K562 (cell line): Measurements from ENCODE around the gene FAM149B1. TPM values are rescaled to one million over a fixed set of nuclear protein-coding genes. Genes with fewer than 3 reads are reported as not detected.

Experiments
- DNMT1 ChIP-seq: fragments of 450-650 bp; IDR thresholded peaks from 2 replicates; pipeline ENCODE4 v1.6.1; 2016; ENCODE audit warnings: antibody characterized with exemption, mild to moderate bottlenecking
- FOXJ2 ChIP-seq: fragments of 200-800 bp; sonication (Bioruptor generic); IDR thresholded peaks from 2 replicates; pipeline ENCODE4 v1.6.1; 2016; ENCODE audit warnings: missing genetic modification characterization, missing compliant biosample characterization
- NFE2 ChIP-seq: IDR thresholded peaks from 2 replicates; pipeline ENCODE4 v1.6.1; 2014; ENCODE audit warnings: antibody characterized with exemption, low read depth
- POLR2B ChIP-seq: fragments of 450-650 bp; IDR thresholded peaks from 2 replicates; pipeline ENCODE4 v1.6.1; 2018; ENCODE audit warnings: low read depth; ENCODE audit not compliant: partially characterized antibody
- RB1 ChIP-seq: fragments of 450-650 bp; IDR thresholded peaks from 2 replicates; pipeline ENCODE4 v1.6.1; 2017; ENCODE audit warnings: low read depth, mild to moderate bottlenecking
- SIN3A ChIP-seq, 2 experiments: fragments of 150-350 bp in 1 of 2; IDR thresholded peaks; 2 replicates each; pipeline ENCODE4 v1.6.1; 2011 to 2016; ENCODE audit warnings: borderline replicate concordance in 2 of 2, low read depth in 2 of 2, low read length in 2 of 2, mild to moderate bottlenecking in 2 of 2, moderate library complexity in 2 of 2; ENCODE audit not compliant: control insufficient read depth in 1 of 2
- SIX5 ChIP-seq, 2 experiments: IDR thresholded peaks; 2 replicates each; pipeline ENCODE4 v1.6.1; 2011; ENCODE audit warnings: low read length in 2 of 2, borderline replicate concordance in 1 of 2, low read depth in 1 of 2, mild to moderate bottlenecking in 1 of 2, moderate library complexity in 1 of 2; ENCODE audit not compliant: insufficient read depth in 1 of 2
- SRF ChIP-seq, 2 experiments: fragments of 250-450, 450-650 bp in 1 of 2; sonication (Bioruptor Pico) in 1 of 2; sonication (generic) in 1 of 2; formaldehyde crosslinking; IDR thresholded peaks; 2 replicates each; pipeline versions ENCODE4 v1.5.0 to v1.5.1; 2020 to 2022; ENCODE audit warnings: mild to moderate bottlenecking in 1 of 2, missing genetic modification reagents in 1 of 2
- TCF3 ChIP-seq: sonication (generic); formaldehyde crosslinking; IDR thresholded peaks from 2 replicates; pipeline ENCODE4 v1.4.0; 2020; ENCODE audit warnings: mild to moderate bottlenecking, missing genetic modification reagents
- TEAD2 ChIP-seq: fragments of 450-650 bp; IDR thresholded peaks from 2 replicates; pipeline ENCODE4 v1.6.1; 2016; ENCODE audit warnings: missing genetic modification characterization, control low read depth, missing compliant biosample characterization
- ZNF134 ChIP-seq: fragments of 250-450 bp; sonication (Bioruptor Pico); conservative IDR thresholded peaks from 2 replicates; pipeline ENCODE4 v1.4.0; 2020
- polyA plus RNA-seq, 8 experiments: library from polyadenylated mRNA; depleted of rRNA in 4 of 8; stranded (reverse) in 5 of 8; unstranded in 3 of 8; fragments of >200 nt; fragmentation: Nextera tagmentation in 2 of 8; fragmentation: Illumina TruSeq in 1 of 8; extraction: Ambion mirVana in 2 of 8; extraction: Trizol in 1 of 8; gene quantifications; 2 replicates each; pipeline versions ENCODE4 v1.2.1 to v1.2.3, GENCODE V29; 2011 to 2014; ENCODE audit warnings: inconsistent platforms in 1 of 8, missing spikeins in 1 of 8
- total RNA-seq, 7 experiments: library from RNA; depleted of rRNA in 6 of 7; stranded (reverse); fragments of >200 nt in 6 of 7; fragmentation: Illumina TruSeq in 2 of 7; extraction: Trizol in 2 of 7; gene quantifications; 2 replicates each; pipeline versions ENCODE4 v1.2.1 to v1.2.3, GENCODE V29; 2011 to 2021; ENCODE audit warnings: low replicate concordance in 1 of 7
- TF ChIP-seq, protein P1 (sequence below): fragments of 250-450 bp; sonication (Bioruptor Pico); IDR thresholded peaks from 2 replicates; pipeline ENCODE4 v1.4.0; 2020; ENCODE audit warnings: borderline replicate concordance
- TF ChIP-seq, protein P2 (sequence below): sonication (generic); formaldehyde crosslinking; IDR thresholded peaks from 2 replicates; pipeline ENCODE4 v1.8.0; 2022; ENCODE audit warnings: missing genetic modification reagents, mild to moderate bottlenecking, moderate library complexity, borderline replicate concordance
- TF ChIP-seq, protein P3 (sequence below): fragments of 450-650 bp; formaldehyde crosslinking; IDR thresholded peaks from 2 replicates; pipeline ENCODE4 v1.4.0; 2022; ENCODE audit warnings: missing genetic modification characterization
- TF ChIP-seq, protein P4 (sequence below): fragments of 450-650 bp; IDR thresholded peaks from 2 replicates; pipeline ENCODE4 v1.6.1; 2018; ENCODE audit not compliant: partially characterized antibody

The FAM149B1 gene
- total and polyA plus RNA-seq, 9 of the 15 experiments (the other 6 are each of a cell fraction or from before 2014, with no cell fraction given) = 4.2 to 18.5 (median 9.3) TPM

DNA sequence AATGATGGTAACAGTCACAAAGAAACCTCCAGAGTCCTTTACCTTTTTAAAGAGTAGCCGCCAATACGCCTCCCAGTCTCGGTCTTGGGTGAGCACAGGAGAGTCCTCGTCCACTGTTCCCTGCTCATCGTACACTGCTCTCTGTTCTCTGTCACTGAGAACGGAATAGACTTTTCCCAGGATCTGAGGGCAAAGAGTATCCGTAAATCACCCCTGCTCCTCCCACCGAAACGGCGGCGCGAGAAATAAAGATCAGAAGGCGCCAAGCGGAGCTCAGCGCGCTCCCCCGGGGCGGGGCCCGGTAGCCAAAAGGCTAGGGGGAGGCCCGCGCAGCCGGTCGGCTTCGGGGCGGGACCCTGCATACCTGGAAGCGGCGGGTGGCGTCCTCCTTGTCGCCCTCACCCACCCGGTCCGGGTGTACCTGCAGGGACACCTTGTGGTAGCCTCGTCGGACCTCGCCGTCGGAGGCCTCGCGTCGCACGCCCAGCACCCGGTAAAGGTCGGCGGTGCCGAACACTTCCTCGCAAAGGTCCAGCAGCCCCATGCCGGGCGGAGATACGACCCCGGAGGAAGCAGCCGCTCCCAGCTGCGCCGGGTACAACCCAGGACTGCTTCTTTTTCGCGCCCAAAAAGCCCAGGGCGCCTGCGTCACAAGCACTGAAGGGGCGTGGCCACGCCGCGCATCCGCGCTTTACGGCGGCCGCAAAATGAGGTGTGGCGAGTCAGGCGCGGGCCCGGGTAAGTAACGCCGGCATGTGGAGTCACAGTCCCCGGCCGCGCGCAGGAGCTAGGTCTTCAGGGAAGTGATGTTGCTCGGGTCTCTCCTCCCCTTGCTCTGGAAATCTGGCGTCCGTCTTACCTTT lies 79.0 kb downstream of the FAM149B1 start, which contains the start of gene DNAJC9 (continued):
- TF ChIP-seq, protein P1, sequence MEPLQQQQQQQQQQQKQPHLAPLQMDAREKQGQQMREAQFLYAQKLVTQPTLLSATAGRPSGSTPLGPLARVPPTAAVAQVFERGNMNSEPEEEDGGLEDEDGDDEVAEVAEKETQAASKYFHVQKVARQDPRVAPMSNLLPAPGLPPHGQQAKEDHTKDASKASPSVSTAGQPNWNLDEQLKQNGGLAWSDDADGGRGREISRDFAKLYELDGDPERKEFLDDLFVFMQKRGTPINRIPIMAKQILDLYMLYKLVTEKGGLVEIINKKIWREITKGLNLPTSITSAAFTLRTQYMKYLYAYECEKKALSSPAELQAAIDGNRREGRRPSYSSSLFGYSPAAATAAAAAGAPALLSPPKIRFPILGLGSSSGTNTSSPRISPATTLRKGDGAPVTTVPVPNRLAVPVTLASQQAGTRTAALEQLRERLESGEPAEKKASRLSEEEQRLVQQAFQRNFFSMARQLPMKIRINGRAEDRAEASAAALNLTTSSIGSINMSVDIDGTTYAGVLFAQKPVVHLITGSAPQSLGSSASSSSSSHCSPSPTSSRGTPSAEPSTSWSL = peak; percentile 77; the same call in 1 of the 2 replicates
- TF ChIP-seq NFE2 (0 out of 2 replicates have a peak, but pooled peaks have one; percentile 3), POLR2B (peak; percentile 96), SIN3A (IDR thresholded peaks at IDR 0.05; ENCODE audit: borderline replicate concordance in 2 of 2, control insufficient read depth in 1 of 2, low read depth in 2 of 2, low read length in 2 of 2) (peak; percentile 78 to 80; a peak in 3 of 4 replicates), SRF (CRISPR knock-in tag; IDR thresholded peaks at IDR 0.05) (peak; percentile 47 to 80; a peak in 2 of 4 replicates), TEAD2 (tag) (no peak), TCF3 (CRISPR knock-in tag) (peak; percentile 62), FOXJ2 (tag) (0 out of 2 replicates have a peak, but pooled peaks have one; percentile 11), SIX5 (IDR thresholded peaks at IDR 0.05; ENCODE audit: borderline replicate concordance in 1 of 2, insufficient read depth in 1 of 2, low read depth in 1 of 2, low read length in 2 of 2) (no peak), ZNF134 (CRISPR knock-in tag) (no peak), DNMT1 (no peak), RB1 (peak; percentile 100)
- TF ChIP-seq, protein P2, sequence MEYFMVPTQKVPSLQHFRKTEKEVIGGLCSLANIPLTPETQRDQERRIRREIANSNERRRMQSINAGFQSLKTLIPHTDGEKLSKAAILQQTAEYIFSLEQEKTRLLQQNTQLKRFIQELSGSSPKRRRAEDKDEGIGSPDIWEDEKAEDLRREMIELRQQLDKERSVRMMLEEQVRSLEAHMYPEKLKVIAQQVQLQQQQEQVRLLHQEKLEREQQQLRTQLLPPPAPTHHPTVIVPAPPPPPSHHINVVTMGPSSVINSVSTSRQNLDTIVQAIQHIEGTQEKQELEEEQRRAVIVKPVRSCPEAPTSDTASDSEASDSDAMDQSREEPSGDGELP (CRISPR knock-in tag) = peak; percentile 99
- TF ChIP-seq, protein P3, sequence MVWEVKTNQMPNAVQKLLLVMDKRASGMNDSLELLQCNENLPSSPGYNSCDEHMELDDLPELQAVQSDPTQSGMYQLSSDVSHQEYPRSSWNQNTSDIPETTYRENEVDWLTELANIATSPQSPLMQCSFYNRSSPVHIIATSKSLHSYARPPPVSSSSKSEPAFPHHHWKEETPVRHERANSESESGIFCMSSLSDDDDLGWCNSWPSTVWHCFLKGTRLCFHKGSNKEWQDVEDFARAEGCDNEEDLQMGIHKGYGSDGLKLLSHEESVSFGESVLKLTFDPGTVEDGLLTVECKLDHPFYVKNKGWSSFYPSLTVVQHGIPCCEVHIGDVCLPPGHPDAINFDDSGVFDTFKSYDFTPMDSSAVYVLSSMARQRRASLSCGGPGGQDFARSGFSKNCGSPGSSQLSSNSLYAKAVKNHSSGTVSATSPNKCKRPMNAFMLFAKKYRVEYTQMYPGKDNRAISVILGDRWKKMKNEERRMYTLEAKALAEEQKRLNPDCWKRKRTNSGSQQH (CRISPR knock-in tag) = peak; percentile 92
- TF ChIP-seq, protein P4, sequence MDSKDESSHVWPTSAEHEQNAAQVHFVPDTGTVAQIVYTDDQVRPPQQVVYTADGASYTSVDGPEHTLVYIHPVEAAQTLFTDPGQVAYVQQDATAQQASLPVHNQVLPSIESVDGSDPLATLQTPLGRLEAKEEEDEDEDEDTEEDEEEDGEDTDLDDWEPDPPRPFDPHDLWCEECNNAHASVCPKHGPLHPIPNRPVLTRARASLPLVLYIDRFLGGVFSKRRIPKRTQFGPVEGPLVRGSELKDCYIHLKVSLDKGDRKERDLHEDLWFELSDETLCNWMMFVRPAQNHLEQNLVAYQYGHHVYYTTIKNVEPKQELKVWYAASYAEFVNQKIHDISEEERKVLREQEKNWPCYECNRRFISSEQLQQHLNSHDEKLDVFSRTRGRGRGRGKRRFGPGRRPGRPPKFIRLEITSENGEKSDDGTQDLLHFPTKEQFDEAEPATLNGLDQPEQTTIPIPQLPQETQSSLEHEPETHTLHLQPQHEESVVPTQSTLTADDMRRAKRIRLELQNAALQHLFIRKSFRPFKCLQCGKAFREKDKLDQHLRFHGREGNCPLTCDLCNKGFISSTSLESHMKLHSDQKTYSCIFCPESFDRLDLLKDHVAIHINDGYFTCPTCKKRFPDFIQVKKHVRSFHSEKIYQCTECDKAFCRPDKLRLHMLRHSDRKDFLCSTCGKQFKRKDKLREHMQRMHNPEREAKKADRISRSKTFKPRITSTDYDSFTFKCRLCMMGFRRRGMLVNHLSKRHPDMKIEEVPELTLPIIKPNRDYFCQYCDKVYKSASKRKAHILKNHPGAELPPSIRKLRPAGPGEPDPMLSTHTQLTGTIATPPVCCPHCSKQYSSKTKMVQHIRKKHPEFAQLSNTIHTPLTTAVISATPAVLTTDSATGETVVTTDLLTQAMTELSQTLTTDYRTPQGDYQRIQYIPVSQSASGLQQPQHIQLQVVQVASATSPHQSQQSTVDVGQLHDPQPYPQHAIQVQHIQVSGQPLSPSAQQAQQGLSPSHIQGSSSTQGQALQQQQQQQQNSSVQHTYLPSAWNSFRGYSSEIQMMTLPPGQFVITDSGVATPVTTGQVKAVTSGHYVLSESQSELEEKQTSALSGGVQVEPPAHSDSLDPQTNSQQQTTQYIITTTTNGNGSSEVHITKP = peak; percentile 83
